Spleen (tissue), 11 donors: ENCODE data around the gene PIM3. TPM values are rescaled to one million over a fixed set of nuclear protein-coding genes. Genes with fewer than 3 reads are reported as not detected.

ENCODE experiments used
- DNase-seq: peaks from one replicate; pipeline ENCODE4 v3.0.0-alpha.2; 2020
- H3K27ac ChIP-seq, 8 donors: fragments of 200-600 bp; sonication (generic) in 7 of 8; 1 replicate in 4 of 8; 2 replicates in 4 of 8; pipeline versions ENCODE4 v1.5.0 to v1.8.0; 2016 to 2021; ENCODE audit warnings: inconsistent platforms in 4 of 8, mild to moderate bottlenecking in 4 of 8, moderate library complexity in 1 of 8
- H3K27me3 ChIP-seq, 7 donors: fragments of 200-600 bp; sonication (generic) in 6 of 7; replicated peaks in 1 of 7; 1 replicate in 4 of 7; 2 replicates in 3 of 7; pipeline versions ENCODE4 v1.5.0 to v1.8.0; 2016 to 2021; ENCODE audit warnings: inconsistent platforms in 3 of 7, mild to moderate bottlenecking in 1 of 7
- H3K36me3 ChIP-seq, 6 donors: fragments of 200-600 bp; sonication (generic) in 5 of 6; 1 replicate in 4 of 6; 2 replicates in 2 of 6; pipeline versions ENCODE4 v1.5.0 to v1.8.0; 2016 to 2021; ENCODE audit warnings: inconsistent platforms in 2 of 6
- H3K4me1 ChIP-seq, 6 donors: fragments of 200-600 bp; sonication (generic) in 5 of 6; 1 replicate in 3 of 6; 2 replicates in 3 of 6; pipeline versions ENCODE4 v1.5.0 to v1.8.0; 2016 to 2021; ENCODE audit warnings: inconsistent platforms in 3 of 6
- H3K4me3 ChIP-seq, 8 donors: fragments of 200-600 bp; sonication (generic) in 7 of 8; 1 replicate in 4 of 8; 2 replicates in 4 of 8; pipeline versions ENCODE4 v1.5.0 to v1.8.0; 2016 to 2021; ENCODE audit warnings: inconsistent platforms in 4 of 8, mild to moderate bottlenecking in 4 of 8, moderate library complexity in 2 of 8
- H3K9me3 ChIP-seq, 8 donors: fragments of 200-600 bp; sonication (generic) in 7 of 8; 1 replicate in 4 of 8; 2 replicates in 4 of 8; pipeline versions ENCODE4 v1.5.0 to v1.8.0; 2016 to 2021; ENCODE audit warnings: inconsistent platforms in 4 of 8
- POLR2A ChIP-seq, 3 donors: fragments of 450-650 bp; IDR thresholded peaks; one replicate each; pipeline ENCODE4 v1.5.1; 2017; ENCODE audit warnings: antibody characterized with exemption in 3 of 3, mild to moderate bottlenecking in 1 of 3
- POLR2AphosphoS5 ChIP-seq, 3 donors: sonication (generic); formaldehyde crosslinking; IDR thresholded peaks; one replicate each; pipeline ENCODE4 v1.5.1; 2017; ENCODE audit warnings: antibody characterized with exemption in 3 of 3
- WGBS, 5 donors: extraction: QIAGEN DNeasy Blood & Tissue Kit in 3 of 5; methylation state at CpG; one replicate each; pipeline versions ENCODE4 v1.1.5 to v1.1.7; 2013 to 2018; 5-methylcytosine and 5-hydroxymethylcytosine counted together
- intact Hi-C: fragments of 100-400 bp; cut with DNase I; formaldehyde crosslinking; loops from one replicate; pipeline ENCODE4 v1.15.0; 2023; ENCODE audit warnings: low total_unique reads
- polyA plus RNA-seq, 3 donors: library from polyadenylated mRNA; stranded (reverse); fragments of 200-250 nt; gene quantifications; one replicate each; pipeline ENCODE4 v1.2.1, GENCODE V29; 2013
- total RNA-seq, 7 donors: library from RNA; depleted of rRNA in 3 of 7; stranded (reverse); fragments of >200 nt in 3 of 7; fragmentation: NEBNext Ultra II Directional in 4 of 7; extraction: Animal tissue kit (Norgen Biotek cat#: 25700) in 4 of 7; gene quantifications; one replicate each; pipeline versions ENCODE4 v1.1.0 to v1.2.1, GENCODE V29; 2016 to 2021
- TF ChIP-seq, protein P1 (sequence below), 11 experiments: fragments of 200-600 bp in 7 of 11; fragments of 450-650 bp in 4 of 11; sonication (generic) in 4 of 11; IDR thresholded peaks in 8 of 11; conservative IDR thresholded peaks in 3 of 11; 1 replicate in 7 of 11; 2 replicates in 4 of 11; pipeline versions ENCODE4 v1.4.0 to v1.8.0; 2016 to 2021; ENCODE audit warnings: antibody characterized with exemption in 11 of 11, inconsistent platforms in 4 of 11, mild to moderate bottlenecking in 1 of 11
- donor health status: healthy with polysubstance abuse.
- donor health status: DM: no; HTN: no; CAD: no; lungs with moderate emphysema.
- donor health status: DM: no; HTN: no; CAD: no.
- donor health status: Bipolar disorder and iron deficiency.
- donor health status: healthy.
- donor health status: DM: no; HTN: no; CAD: no.
- donor health status: DM: yes; HTN: yes; CAD: no.

PIM3 gene
- total and polyA plus RNA-seq, 10 donors = 49.5 to 134 (median 93.6) TPM

DNA sequence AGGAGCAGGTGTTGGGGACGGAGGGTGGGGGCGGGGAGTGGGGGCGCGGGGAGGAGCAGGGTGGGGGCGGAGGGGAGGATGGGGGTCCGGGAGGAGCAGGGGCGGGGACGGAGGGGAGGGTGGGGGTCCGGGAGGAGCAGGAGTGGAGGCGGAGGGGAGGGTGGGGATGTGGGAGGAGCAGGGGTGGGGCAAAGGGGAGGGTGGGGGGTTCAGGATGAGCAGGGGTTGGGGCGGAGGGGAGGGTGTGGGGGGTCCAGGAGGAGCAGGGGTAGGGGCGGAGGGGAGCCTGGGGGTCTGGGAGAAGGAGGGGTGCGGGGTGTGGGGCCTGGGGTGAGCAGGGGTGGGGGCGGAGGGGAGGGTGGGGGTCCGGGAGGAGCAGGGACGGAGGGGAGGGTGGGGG lies 25.0 kb upstream of the PIM3 start:
- Histone ChIP-seq H3K27ac (peak overlapping the region; percentile 83 to 100 (median 97)), H3K27me3 (no peaks in the 10 kb centered on the region), H3K36me3 (no peaks in the 10 kb centered on the region), H3K4me1 (peaks cover 50 to 89% (median 79%) of the 10 kb centered on the region in 6 donors), H3K4me3 (peak overlapping the region in 7 of 8 donors; percentile 32 to 81 (median 50)), H3K9me3 (peaks cover 0 to 2% (median 0%) of the 10 kb centered on the region in 8 donors)
- TF ChIP-seq POLR2AphosphoS5 (IDR thresholded peaks at IDR 0.05) (no peak), POLR2A (IDR thresholded peaks at IDR 0.05) (no peak)
- TF ChIP-seq, protein P1, sequence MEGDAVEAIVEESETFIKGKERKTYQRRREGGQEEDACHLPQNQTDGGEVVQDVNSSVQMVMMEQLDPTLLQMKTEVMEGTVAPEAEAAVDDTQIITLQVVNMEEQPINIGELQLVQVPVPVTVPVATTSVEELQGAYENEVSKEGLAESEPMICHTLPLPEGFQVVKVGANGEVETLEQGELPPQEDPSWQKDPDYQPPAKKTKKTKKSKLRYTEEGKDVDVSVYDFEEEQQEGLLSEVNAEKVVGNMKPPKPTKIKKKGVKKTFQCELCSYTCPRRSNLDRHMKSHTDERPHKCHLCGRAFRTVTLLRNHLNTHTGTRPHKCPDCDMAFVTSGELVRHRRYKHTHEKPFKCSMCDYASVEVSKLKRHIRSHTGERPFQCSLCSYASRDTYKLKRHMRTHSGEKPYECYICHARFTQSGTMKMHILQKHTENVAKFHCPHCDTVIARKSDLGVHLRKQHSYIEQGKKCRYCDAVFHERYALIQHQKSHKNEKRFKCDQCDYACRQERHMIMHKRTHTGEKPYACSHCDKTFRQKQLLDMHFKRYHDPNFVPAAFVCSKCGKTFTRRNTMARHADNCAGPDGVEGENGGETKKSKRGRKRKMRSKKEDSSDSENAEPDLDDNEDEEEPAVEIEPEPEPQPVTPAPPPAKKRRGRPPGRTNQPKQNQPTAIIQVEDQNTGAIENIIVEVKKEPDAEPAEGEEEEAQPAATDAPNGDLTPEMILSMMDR (IDR thresholded peaks at IDR 0.05 in 8 of 11, conservative IDR thresholded peaks at IDR 0.05 in 3 of 11) = no peak
- DNase-seq = no peak
- intact Hi-C loops = no loop called here
- 0 to 14% (median 4%) methylated on average over 1 to 11 of the region's 16 CpGs; no CpG with 5 or more reads in 1 of the 5 donors for WGBS, 5 donors

DNA sequence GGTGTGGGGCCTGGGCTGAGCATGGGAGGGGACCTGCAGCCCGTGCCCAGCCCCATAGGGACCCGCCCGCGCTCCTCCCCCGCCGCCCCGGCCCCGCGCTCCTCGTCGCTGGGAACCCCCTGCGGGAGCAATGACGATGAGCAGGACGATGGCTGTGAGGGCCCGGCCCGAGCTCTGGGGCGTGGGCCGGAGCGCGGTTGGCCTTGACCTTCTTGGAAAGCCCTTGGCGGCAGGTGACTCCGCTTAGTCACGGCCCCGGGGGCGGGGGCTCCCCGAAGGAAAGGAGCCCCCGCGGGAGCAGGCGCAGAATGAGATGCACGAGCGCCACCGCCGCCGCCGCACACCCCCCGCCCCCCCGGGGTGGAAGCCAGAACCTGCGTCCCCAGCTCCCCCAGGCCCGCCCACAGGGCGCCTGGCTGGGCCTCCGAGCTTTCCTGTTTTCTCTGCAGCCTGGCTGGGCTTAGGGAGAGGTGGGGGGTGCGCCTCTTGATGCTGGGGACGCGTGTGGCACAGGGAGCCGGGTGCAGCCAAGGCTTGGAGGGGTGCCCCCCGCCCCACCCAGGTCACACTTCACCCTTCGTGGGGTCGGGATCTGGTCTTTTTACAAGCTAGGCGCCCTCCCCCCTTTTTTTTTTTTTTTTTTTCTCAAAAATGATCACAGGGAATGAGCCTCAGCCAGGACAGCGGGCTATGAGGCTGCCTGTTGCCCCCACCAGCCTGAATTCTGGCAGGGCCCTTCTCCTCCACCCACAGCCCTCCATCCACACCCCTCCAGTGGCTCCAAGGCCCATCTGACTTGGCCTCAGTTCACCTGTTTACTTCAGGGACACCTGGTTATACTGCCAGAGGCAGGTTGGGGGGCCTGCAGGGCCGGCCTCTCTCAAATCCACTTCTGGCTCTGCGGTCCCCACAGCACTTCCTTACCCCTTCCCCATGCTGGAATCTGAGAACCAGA lies 24.3 kb upstream of the PIM3 start:
- intact Hi-C loops = no loop called here
- Histone ChIP-seq H3K36me3 (no peaks in the 10 kb centered on the region), H3K4me1 (peaks cover 43 to 82% (median 71%) of the 10 kb centered on the region in 6 donors), H3K27me3 (no peaks in the 10 kb centered on the region), H3K27ac (peak overlapping the region; percentile 83 to 100 (median 96)), H3K9me3 (peaks cover 0 to 7% (median 0%) of the 10 kb centered on the region in 8 donors), H3K4me3 (peak overlapping the region; percentile 21 to 81 (median 41))
- TF ChIP-seq, protein P1 (IDR thresholded peaks at IDR 0.05 in 8 of 11, conservative IDR thresholded peaks at IDR 0.05 in 3 of 11) = peak in 3 of 11 experiments; percentile 11 to 37 (median 33)
- peak in 2 of 3 donors; percentile 29 to 55 for TF ChIP-seq POLR2A (IDR thresholded peaks at IDR 0.05)
- TF ChIP-seq POLR2AphosphoS5 (IDR thresholded peaks at IDR 0.05) = peak; percentile 85 to 93 (median 89)
- peak; percentile 99 for DNase-seq
- WGBS, 5 donors = 3 to 4% (median 3%) methylated on average over 13 to 52 of the region's 52 CpGs

DNA sequence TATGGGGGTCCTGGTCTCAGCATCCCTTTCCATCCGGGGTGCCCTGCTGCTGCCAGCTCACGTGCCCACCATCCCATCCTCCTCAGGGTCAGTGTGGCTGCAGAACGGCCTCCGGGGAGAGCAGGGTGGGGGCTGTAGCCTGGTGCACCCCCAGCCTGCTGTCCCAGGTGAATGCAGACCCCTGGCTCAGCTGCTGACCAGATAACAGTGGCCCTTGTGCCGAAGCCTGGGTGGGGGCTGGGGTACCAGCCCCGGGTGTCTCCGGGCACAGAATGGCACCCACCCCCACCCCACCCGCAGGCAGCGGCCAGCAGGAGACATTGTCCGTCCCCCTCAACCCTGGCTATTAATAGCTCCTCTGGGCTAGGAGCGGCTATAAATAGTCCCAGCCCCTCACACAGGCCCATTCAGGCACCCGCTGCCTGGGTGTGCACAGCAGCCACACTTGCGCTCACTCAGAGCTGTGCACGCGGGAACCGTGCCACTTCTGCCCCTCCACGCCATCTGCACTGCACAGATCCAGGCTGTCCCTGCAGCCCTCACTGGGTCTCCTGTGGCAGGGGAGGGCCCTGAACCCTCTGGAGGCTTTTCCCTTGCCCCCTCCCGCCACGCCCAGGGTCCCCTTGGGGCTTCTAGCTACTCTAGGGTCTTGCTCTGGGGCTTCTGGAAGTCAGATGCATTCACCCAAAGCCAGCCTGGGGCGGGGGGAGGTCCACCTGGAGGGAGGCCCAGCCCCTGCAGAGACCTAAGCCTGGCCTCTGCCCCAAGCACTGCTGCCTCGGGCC lies 23.4 kb upstream of the PIM3 start:
- peak overlapping the region; percentile 83 to 100 (median 96) for H3K27ac ChIP-seq
- intact Hi-C loops = no loop called here
- no peak for DNase-seq
- 37 to 54% (median 46%) methylated on average over 6 to 21 of the region's 21 CpGs for WGBS, 5 donors
- no peak for TF ChIP-seq POLR2A (IDR thresholded peaks at IDR 0.05)
- TF ChIP-seq POLR2AphosphoS5 (IDR thresholded peaks at IDR 0.05) = peak; percentile 20 to 56 (median 52)
- TF ChIP-seq, protein P1 (IDR thresholded peaks at IDR 0.05 in 8 of 11, conservative IDR thresholded peaks at IDR 0.05 in 3 of 11) = no peak
- no peaks in the 10 kb centered on the region for H3K36me3 ChIP-seq
- peaks cover 37 to 73% (median 63%) of the 10 kb centered on the region in 6 donors for H3K4me1 ChIP-seq
- H3K9me3 ChIP-seq = peaks cover 0 to 7% (median 0%) of the 10 kb centered on the region in 8 donors
- H3K27me3 ChIP-seq = no peaks in the 10 kb centered on the region
- H3K4me3 ChIP-seq = peak overlapping the region in 3 of 8 donors; percentile 43 to 81 (median 50)
